Right ventricle myocardium superior (tissue), 1 donor: ENCODE measurements around the gene IST1. TPM values are rescaled to one million over a fixed set of nuclear protein-coding genes. Genes with fewer than 3 reads are reported as not detected.

Experiments used
- ATAC-seq: fragments of 200-7000 bp; cut with Tn5 transposase; one replicate; pipeline ENCODE4 v1.9.1; 2020; ENCODE audit warnings: mild to moderate bottlenecking; ENCODE audit not compliant: poor library complexity
- DNase-seq: peaks from one replicate; pipeline ENCODE4 v3.0.0-alpha.2; 2020
- intact Hi-C: fragments of 100-400 bp; cut with DNase I; formaldehyde crosslinking; loops from one replicate; pipeline ENCODE4 v1.11.2; 2022
- total RNA-seq: library from RNA; stranded (reverse); fragmentation: NEBNext Ultra II Directional; extraction: Animal tissue kit (Norgen Biotek cat#: 25700); gene quantifications from one replicate; pipeline ENCODE4 v1.2.1, GENCODE V29; 2021
- donor health status: DM: no; HTN: yes; CAD: no; lungs with severe emphysema.

Gene IST1
- total RNA-seq, 1 donor from 2014 or later, result 113 TPM

DNA sequence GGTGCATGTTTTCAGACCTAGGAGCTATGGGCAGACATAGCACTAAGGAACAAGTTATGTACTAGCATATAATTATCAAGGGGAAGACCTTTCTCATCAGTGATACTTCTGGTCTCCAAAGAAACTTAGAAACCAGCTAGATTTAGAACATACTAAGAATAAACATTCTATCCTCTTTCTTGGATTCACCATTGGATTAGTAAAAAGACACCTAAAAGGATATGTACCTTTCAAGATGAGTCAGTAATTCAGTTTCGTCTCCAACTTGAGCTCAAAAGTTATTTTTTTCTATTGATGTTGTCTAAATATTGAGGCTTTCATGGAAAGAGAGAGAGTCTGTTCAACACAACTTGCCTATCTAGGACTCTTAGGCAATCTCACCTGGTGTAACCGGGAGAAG lies 24.5 kb upstream of the IST1 start:
- intact Hi-C loops, result no loop called here
- no peak for ATAC-seq
- no peak for DNase-seq

GRCh38 chr16:71873199-71873598 lies 22.1 kb upstream of the IST1 start:
- ATAC-seq, result no peak
- intact Hi-C loops, result no loop called here
- no peak for DNase-seq

GRCh38 chr16:71878911-71879310 lies 16.4 kb upstream of the IST1 start:
- intact Hi-C loops, result no loop called here
- ATAC-seq (no peak), DNase-seq (no peak)

DNA sequence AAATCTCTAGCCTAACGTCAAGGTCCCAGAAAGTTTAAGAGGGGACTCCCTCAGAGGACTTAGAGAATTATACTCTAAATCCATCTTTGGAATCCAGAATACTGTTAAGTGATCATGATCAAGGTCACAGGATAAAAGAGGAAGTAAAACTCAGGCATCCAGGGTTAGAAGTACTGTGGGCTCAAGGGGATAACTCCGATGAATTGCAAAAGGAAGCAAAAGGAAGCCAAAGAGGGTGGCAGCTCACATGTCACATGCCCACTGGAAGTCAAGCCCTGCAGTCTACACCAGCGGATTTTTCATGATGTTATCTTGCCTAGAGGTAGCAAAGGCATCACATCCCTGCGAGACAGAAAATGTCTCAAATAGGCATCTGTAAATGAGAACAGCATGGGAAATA lies 15.2 kb upstream of the IST1 start:
- DNase-seq, result no peak
- intact Hi-C loops, result loop anchor here (5.0 kb wide), 3 partner anchors 33 to 82 kb away; partner anchors contain the start of genes AP1G1 and ATXN1L
- no peak for ATAC-seq

GRCh38 chr16:71882505-71883167 lies 12.7 kb upstream of the IST1 start:
- ATAC-seq, result peak; percentile 66
- DNase-seq, result no peak
- intact Hi-C loops, result loop anchor here (5.0 kb wide), 3 partner anchors 35 to 80 kb away; partner anchors contain the start of genes AP1G1 and ATXN1L

DNA sequence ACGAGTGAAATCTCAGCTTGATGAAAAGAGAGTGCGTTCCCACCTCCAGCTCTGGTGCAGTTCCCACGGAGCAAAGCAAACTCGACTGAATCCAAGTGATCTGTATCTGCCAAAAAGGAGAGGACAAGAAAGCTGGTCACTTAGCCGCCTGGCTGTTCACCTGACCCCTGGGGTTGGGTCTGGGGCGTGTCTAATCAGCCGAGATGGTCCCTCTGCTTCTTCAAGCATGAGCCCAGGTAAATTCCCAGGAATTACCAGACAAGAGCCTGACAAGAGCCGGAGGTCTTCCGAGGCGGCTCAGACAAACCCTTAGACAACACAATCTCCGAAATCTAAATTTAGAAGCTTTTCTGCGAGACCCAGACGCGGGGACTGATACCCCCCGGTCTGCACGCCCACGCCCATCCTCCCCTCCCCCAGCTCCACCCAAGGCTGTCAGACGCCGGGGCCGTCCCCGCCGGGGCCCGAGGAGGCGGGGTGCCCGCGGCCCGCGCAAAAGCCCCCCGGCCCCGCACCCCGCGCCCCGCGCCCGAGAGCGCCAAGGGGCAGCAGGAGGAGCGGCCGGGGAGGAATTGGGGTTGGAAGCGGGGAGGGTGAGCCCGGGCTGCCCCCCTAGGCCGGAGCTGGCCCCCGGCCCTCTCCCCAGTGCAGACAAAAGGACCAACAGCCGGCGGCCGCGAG lies 12.0 kb upstream of the IST1 start:
- DNase-seq (no peak), ATAC-seq (peak; percentile 55)
- intact Hi-C loops, result loop anchor here (5.0 kb wide), 3 partner anchors 36 to 79 kb away; partner anchors contain the start of genes AP1G1 and ATXN1L

- peak; percentile 85 for DNase-seq
- intact Hi-C loops, result loop anchor here (5.0 kb wide), 3 partner anchors 37 to 78 kb away; partner anchors contain the start of genes AP1G1 and ATXN1L
- ATAC-seq, result peak; percentile 92
Observed at GRCh38 chr16:71883849-71884638, 11.3 kb upstream of the IST1 start, which contains the start of gene ZNF821. Gene ZNF821 (minus strand): TSS chr16:71884182. CDS start chr16:71879946, 4,236 bp downstream.

- DNase-seq (no peak), ATAC-seq (no peak)
- intact Hi-C loops, result no loop called here
Observed at GRCh38 chr16:71885261-71885650, 10.1 kb upstream of the IST1 start.

- intact Hi-C loops, result no loop called here
Observed at GRCh38 chr16:71889147-71889546, 6.2 kb upstream of the IST1 start.

DNA sequence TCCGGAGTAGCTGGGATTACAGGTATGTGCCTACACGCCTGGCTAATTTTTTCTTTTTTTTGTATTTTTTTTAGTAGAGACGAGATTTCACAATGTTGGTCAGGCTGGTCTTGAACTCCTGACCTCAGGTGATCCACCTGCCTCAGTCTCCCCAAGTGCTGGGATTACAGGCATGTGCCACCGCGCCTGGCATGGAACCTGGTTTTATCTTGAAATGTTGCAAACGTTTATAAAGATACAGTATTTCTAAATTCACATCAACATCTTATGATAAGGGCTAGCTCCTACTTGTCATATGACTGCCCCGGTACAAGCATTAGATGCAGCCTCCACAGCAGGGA lies 1.5 kb upstream of the IST1 start:
- intact Hi-C loops, result no loop called here
- ATAC-seq (no peak), DNase-seq (no peak)

More at GRCh38 chr16:71889147-71889546, 6.2 kb upstream of the IST1 start:
- ATAC-seq, result no peak
- no peak for DNase-seq

GRCh38 chr16:71894229-71894920 lies 956 bp upstream of the IST1 start:
- DNase-seq (peak; percentile 53), ATAC-seq (peak; percentile 29)
- intact Hi-C loops, result no loop called here

DNA sequence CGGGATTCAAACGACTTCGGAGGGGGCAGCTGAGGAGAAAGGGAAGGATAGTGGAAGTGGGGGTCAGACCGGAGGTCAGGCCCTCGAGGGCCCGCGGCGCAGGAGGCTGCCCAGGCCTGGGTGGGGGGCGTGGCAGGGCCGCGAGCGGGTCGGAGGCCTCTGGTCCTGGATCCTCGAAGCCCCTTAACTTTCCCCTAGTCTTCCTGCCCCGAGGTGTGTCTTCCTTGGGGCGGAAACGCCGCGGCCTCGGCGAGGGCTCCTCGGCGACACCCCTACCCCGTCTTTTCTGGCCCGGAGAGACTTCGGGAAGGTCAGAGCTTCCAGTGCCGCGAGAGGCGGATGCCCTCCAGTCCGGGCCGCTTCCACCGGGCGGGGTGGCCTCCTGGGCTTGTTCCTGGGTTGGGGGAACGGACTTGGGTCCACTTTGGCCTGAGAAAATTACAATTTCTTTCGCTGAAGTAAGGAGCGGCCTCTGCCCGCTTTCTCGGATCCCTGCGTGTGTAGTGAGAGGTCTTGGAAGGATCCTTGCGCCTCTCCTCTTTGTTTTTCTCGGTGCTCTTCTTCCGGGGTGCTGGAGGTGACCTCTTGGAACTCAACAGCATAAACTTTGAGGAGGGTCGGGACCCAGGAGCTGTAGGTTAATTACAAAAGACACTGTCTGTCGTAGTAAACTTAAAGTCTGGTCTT lies 491 bp downstream of the IST1 start:
- ATAC-seq (peak; percentile 40), DNase-seq (peak; percentile 64)
- intact Hi-C loops, result loop anchor here (1.0 kb wide), 1 partner anchor 88 kb away; the partner anchor contains the start of gene AP1G1

GRCh38 chr16:71896764-71897368 lies 1.5 kb downstream of the IST1 start:
- intact Hi-C loops, result no loop called here
- DNase-seq, result no peak
- ATAC-seq, result no peak

- intact Hi-C loops, result no loop called here
- ATAC-seq (no peak), DNase-seq (no peak)
Observed at GRCh38 chr16:71899171-71899570, 3.8 kb downstream of the IST1 start.

GRCh38 chr16:71902656-71903365 lies 7.5 kb downstream of the IST1 start:
- ATAC-seq (no peak), DNase-seq (no peak)
- intact Hi-C loops, result no loop called here

GRCh38 chr16:71903608-71904007 lies 8.3 kb downstream of the IST1 start:
- ATAC-seq (peak; percentile 55), DNase-seq (no peak)
- intact Hi-C loops, result no loop called here

DNA sequence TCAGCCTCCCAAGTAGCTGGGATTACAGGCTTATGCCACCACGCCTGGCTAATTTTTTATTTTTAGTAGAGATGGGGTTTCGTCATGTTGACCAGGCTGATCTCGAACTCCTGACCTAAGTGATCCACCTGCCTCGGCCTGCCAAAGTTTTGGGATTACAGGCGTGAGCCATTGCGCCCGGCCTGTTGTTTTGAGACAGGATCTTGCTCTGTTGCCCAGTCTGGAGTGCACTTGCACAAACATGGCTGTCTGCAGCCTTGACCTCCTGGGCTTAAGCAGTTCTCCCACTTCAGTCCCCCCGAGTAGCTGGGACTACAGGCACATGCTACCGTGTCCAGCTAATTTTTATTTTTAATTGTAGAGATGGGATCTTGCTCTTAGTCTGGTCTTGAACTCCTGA lies 8.9 kb downstream of the IST1 start:
- DNase-seq (no peak), ATAC-seq (no peak)

More for the DNA sequence above, 8.9 kb downstream of the IST1 start:
- intact Hi-C loops, result no loop called here
